Neutrophil (primary cell): ENCODE data around the gene TMOD3.

Experiments used
- H3K27ac ChIP-seq: fragments of 200-600 bp; sonication (generic); 2 replicates; pipeline ENCODE4 v1.5.1; 2016; ENCODE audit warnings: mild to moderate bottlenecking, moderate library complexity
- H3K27me3 ChIP-seq: fragments of 200-600 bp; sonication (generic); 2 replicates; pipeline ENCODE4 v1.6.0; 2016; ENCODE audit warnings: mild to moderate bottlenecking
- H3K36me3 ChIP-seq: fragments of 200-600 bp; sonication (generic); 2 replicates; pipeline ENCODE4 v1.5.1; 2017
- H3K4me1 ChIP-seq, 2 experiments: fragments of 200-600 bp in 1 of 2; sonication (generic) in 1 of 2; 1 replicate in 1 of 2; 2 replicates in 1 of 2; pipeline versions ENCODE4 v1.5.1 to v1.6.1; 2013 to 2016; ENCODE audit warnings: low read depth in 1 of 2, low read length in 1 of 2, mild to moderate bottlenecking in 1 of 2, moderate library complexity in 1 of 2; ENCODE audit not compliant: control insufficient read depth in 1 of 2, insufficient read depth in 1 of 2
- H3K4me3 ChIP-seq, 2 experiments: fragments of 200-600 bp in 1 of 2; sonication (generic) in 1 of 2; 1 replicate in 1 of 2; 2 replicates in 1 of 2; pipeline ENCODE4 v1.5.1; 2013 to 2016; ENCODE audit warnings: low read depth in 1 of 2, low read length in 1 of 2, mild to moderate bottlenecking in 1 of 2, moderate library complexity in 1 of 2
- H3K9me3 ChIP-seq: fragments of 200-600 bp; sonication (generic); 2 replicates; pipeline ENCODE4 v1.5.1; 2016
- CTCF ChIP-seq: fragments of 200-600 bp; sonication (generic); IDR thresholded peaks from 2 replicates; pipeline ENCODE4 v1.5.1; 2016; ENCODE audit warnings: antibody characterized with exemption

The TMOD3 gene

GRCh38 chr15:51935466-51936104 is 106.1 kb downstream of the TMOD3 start:
- peaks cover 62% of the 10 kb centered on the region for H3K36me3 ChIP-seq
- no peaks in the 10 kb centered on the region for H3K9me3 ChIP-seq
- H3K4me1 ChIP-seq, result no peaks in the 10 kb centered on the region
- H3K4me3 ChIP-seq, result no peak overlapping the region
- TF ChIP-seq CTCF, result no peak
- no peaks in the 10 kb centered on the region for H3K27me3 ChIP-seq
- no peak overlapping the region for H3K27ac ChIP-seq

GRCh38 chr15:51936105-51936478 is 106.6 kb downstream of the TMOD3 start:
- H3K27me3 ChIP-seq, result no peaks in the 10 kb centered on the region
- H3K4me3 ChIP-seq, result no peak overlapping the region
- H3K27ac ChIP-seq, result no peak overlapping the region
- H3K36me3 ChIP-seq, result peaks cover 58% of the 10 kb centered on the region
- no peak for TF ChIP-seq CTCF
- H3K4me1 ChIP-seq, result no peaks in the 10 kb centered on the region
- H3K9me3 ChIP-seq, result no peaks in the 10 kb centered on the region

DNA sequence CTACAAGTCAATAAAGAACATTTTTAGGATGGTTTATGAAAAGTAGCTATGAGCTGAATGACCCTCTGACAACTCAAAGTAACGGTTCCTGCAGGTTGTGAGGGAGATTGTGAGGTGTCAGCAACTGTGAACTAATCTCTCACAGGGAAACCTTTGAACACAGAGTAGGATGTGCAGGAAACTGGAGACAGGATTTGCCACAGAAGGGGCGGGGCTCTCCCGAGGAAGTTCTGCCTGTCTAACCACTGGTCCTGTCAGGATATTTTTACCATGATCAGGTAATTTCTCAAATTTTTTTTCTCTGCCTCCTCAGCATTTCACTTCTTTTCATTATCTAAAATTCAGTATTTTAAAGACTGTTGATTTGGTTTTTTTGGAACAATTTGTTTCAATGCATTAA is 108.8 kb downstream of the TMOD3 start:
- no peak for TF ChIP-seq CTCF
- no peak overlapping the region for H3K27ac ChIP-seq
- H3K9me3 ChIP-seq, result no peaks in the 10 kb centered on the region
- H3K27me3 ChIP-seq, result no peaks in the 10 kb centered on the region
- peaks cover 51% of the 10 kb centered on the region for H3K36me3 ChIP-seq
- H3K4me3 ChIP-seq, result no peak overlapping the region
- no peaks in the 10 kb centered on the region for H3K4me1 ChIP-seq

- Histone ChIP-seq H3K9me3 (no peaks in the 10 kb centered on the region), H3K27me3 (no peaks in the 10 kb centered on the region), H3K4me1 (no peaks in the 10 kb centered on the region), H3K4me3 (no peak overlapping the region), H3K27ac (no peak overlapping the region), H3K36me3 (peaks cover 45% of the 10 kb centered on the region)
- no peak for TF ChIP-seq CTCF
These were observed 109.8 kb downstream of the TMOD3 start for GRCh38 chr15:51939216-51939615.

GRCh38 chr15:51947124-51947523 is 117.7 kb downstream of the TMOD3 start:
- Histone ChIP-seq H3K4me3 (no peak overlapping the region), H3K27me3 (no peaks in the 10 kb centered on the region), H3K27ac (no peak overlapping the region), H3K36me3 (peaks cover 71% of the 10 kb centered on the region), H3K4me1 (no peaks in the 10 kb centered on the region), H3K9me3 (no peaks in the 10 kb centered on the region)
- TF ChIP-seq CTCF, result no peak

DNA sequence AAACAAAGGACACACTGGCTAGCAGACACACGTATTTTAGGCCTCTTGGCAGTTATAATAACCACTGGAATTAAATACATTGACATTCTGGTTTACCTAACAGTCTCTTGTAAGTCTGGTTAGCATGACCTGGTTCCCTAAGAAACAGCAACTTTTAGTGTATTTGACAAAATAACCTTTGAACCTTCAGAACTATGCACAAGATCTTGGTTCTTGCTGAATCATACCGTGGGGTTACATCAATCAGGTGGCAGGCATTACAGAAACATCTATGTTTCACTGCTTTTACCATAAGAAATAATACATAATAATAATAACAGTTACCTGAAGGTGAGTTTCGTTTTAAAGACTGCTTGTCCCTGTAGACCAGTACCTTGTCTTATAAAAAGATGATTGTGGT is 123.4 kb downstream of the TMOD3 start:
- no peak overlapping the region for H3K27ac ChIP-seq
- H3K9me3 ChIP-seq, result no peaks in the 10 kb centered on the region
- no peak for TF ChIP-seq CTCF
- peaks cover 85% of the 10 kb centered on the region for H3K36me3 ChIP-seq
- H3K4me1 ChIP-seq, result no peaks in the 10 kb centered on the region
- H3K27me3 ChIP-seq, result no peaks in the 10 kb centered on the region
- no peak overlapping the region for H3K4me3 ChIP-seq
